Activated T-cell treated with anti-CD3 and anti-CD28 coated beads, Interleukin-2, amount 50 U/mL, for 72 hours (primary cell): ENCODE measurements around the gene FAM131A. TPM values are rescaled to one million over a fixed set of nuclear protein-coding genes. Genes with fewer than 3 reads are reported as not detected.

Source experiments
- ATAC-seq, 2 donors: fragments of 150-1000 bp; cut with Tn5 transposase; replicated peaks in 1 of 2; 2 replicates each; pipeline ENCODE4 v1.10.0; 2021; ENCODE audit warnings: moderate library complexity in 2 of 2, mild to moderate bottlenecking in 1 of 2
- DNase-seq, 2 donors: peaks; one replicate each; pipeline ENCODE4 v3.0.0; 2021 to 2022; ENCODE audit warnings: mixed read lengths in 1 of 2
- H3K27ac Mint-ChIP-seq: one replicate; pipeline ENCODE4 v1.8.0; 2022; ENCODE audit warnings: mild to moderate bottlenecking, moderate library complexity, mixed read lengths
- H3K27me3 Mint-ChIP-seq: one replicate; pipeline ENCODE4 v1.8.0; 2022; ENCODE audit warnings: low read depth, mixed read lengths
- H3K36me3 Mint-ChIP-seq, 2 donors: one replicate each; pipeline ENCODE4 v1.8.0; 2022; ENCODE audit warnings: mixed read lengths in 2 of 2, mild to moderate bottlenecking in 1 of 2; ENCODE audit not compliant: insufficient read depth in 2 of 2
- H3K4me1 Mint-ChIP-seq: one replicate; pipeline ENCODE4 v1.8.0; 2022; ENCODE audit warnings: low read depth, mixed read lengths
- H3K4me3 Mint-ChIP-seq, 2 donors: one replicate each; pipeline ENCODE4 v1.8.0; 2022; ENCODE audit warnings: mild to moderate bottlenecking in 2 of 2, mixed read lengths in 2 of 2, moderate library complexity in 2 of 2
- H3K9me3 Mint-ChIP-seq, 2 donors: one replicate each; pipeline ENCODE4 v1.8.0; 2022; ENCODE audit warnings: mixed read lengths in 2 of 2
- total RNA-seq, 2 donors: library from RNA; stranded (reverse); gene quantifications; one replicate each; pipeline ENCODE4 v1.2.3, GENCODE V29; 2022

The FAM131A gene
- total RNA-seq, 2 donors from 2014 or later = 6.6 to 7.6 TPM

DNA sequence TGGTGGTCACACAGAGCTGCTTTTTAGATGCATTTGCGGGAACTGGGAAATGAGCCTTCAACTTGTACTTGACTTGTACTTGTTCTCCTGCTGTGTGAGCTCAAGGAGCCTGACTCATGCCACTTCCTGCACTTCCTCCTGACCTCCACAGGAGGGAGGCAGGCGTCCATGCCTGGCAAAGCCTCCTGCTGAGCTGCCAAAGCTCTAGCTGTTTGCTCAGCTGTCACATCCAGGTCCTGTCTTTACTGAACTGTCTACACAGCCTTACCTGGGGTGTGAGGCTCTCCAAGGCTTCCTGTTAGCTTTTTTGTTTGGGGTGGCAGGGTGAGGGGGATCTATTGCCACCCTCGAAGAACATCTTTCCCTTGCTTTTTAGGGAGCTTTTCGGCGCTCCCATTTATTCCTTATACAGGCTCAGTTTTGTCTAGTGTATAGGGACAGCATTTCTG, 34.2 kb downstream of the FAM131A start:
- Mint-ChIP-seq H3K4me3 (no peak overlapping the region), H3K27ac (no peak overlapping the region), H3K4me1 (peaks cover 18% of the 10 kb centered on the region), H3K36me3 (peaks cover 6 to 19% of the 10 kb centered on the region in 2 donors), H3K27me3 (peaks cover 12% of the 10 kb centered on the region), H3K9me3 (no peaks in the 10 kb centered on the region)
- DNase-seq (peak; percentile 65), ATAC-seq (peak; percentile 86 to 88)

DNA sequence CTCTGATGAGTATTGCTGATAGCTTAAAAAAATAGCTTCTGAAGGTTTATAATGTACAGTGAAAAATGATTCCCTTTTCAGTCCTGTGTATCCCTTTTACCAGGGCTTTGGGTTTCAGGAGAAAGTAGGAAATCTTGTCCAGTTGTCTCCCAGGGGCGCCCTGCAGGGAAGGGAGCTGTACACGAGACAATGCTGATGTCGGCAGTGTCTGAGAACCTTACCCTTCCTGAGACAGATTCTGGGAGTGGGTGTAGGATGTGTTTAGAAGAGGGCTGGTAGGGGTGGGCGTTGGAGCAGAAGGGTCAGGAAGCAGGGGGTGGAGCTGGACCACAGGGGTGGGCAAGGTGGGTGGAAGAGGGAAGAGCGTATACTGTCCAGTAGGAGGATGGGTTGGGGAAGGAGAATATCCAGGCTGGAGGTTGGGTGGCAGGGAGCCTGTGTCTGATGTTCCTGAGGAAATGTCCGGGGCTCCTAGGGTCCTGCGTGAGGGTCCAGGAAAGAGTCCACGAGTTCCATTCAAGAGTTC, 35.0 kb downstream of the FAM131A start:
- no peak for ATAC-seq
- peaks cover 20% of the 10 kb centered on the region for H3K27me3 Mint-ChIP-seq
- H3K27ac Mint-ChIP-seq = no peak overlapping the region
- DNase-seq = no peak
- no peak overlapping the region for H3K4me3 Mint-ChIP-seq
- peaks cover 6 to 12% of the 10 kb centered on the region in 2 donors for H3K36me3 Mint-ChIP-seq
- H3K9me3 Mint-ChIP-seq = no peaks in the 10 kb centered on the region
- peaks cover 11% of the 10 kb centered on the region for H3K4me1 Mint-ChIP-seq

DNA sequence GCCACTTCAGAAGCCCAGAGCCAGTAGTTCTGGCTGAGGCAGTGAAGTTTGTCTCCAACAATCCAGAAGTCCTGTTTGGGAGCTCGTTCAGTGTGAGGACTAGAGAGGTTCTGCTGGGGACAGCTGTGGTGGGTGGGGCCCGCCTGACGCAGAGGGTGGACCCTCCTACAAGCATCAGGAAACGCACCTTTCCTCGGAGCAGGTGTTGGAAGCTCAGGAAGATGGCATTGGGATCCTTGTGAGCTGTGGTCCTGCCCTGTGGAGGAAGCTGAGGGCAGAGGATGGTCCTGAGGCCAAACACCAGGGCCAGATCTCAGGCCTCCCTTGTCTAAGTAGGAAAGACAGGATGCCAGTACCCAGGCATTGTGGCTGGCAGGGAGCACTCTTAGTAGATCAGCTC, 35.5 kb downstream of the FAM131A start:
- H3K4me3 Mint-ChIP-seq = no peak overlapping the region
- H3K27ac Mint-ChIP-seq = no peak overlapping the region

DNA sequence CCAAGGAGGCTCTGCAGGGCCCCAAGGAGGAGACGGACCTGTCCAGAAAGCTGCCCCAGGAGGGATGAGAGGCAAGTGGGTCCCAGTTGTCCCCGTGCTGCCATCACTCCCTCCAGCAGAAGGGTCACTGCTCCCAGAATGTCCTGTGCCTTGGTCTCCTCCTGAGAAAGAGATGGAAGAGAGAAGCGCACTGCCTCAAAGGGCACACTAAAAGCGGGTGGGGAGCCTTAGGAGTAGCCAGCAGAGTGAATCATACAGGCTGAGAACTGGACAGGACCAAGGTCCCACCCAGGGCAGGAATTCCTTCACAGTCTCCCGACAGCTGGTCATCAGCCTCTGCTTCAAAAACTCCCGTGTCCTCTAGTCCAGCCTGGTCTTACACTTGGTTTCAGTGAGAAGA, 36.0 kb downstream of the FAM131A start:
- peaks cover 11% of the 10 kb centered on the region for H3K4me1 Mint-ChIP-seq
- no peaks in the 10 kb centered on the region for H3K9me3 Mint-ChIP-seq
- no peak overlapping the region for H3K4me3 Mint-ChIP-seq
- peaks cover 30% of the 10 kb centered on the region for H3K27me3 Mint-ChIP-seq
- no peak for ATAC-seq
- no peak for DNase-seq
- H3K27ac Mint-ChIP-seq = no peak overlapping the region
- H3K36me3 Mint-ChIP-seq = peaks cover 3 to 4% of the 10 kb centered on the region in 2 donors

More for the DNA sequence above, 35.5 kb downstream of the FAM131A start:
- Mint-ChIP-seq H3K4me1 (peaks cover 11% of the 10 kb centered on the region), H3K9me3 (no peaks in the 10 kb centered on the region), H3K36me3 (peaks cover 4 to 7% of the 10 kb centered on the region in 2 donors), H3K27me3 (peaks cover 25% of the 10 kb centered on the region)
- DNase-seq (no peak), ATAC-seq (no peak)

DNA sequence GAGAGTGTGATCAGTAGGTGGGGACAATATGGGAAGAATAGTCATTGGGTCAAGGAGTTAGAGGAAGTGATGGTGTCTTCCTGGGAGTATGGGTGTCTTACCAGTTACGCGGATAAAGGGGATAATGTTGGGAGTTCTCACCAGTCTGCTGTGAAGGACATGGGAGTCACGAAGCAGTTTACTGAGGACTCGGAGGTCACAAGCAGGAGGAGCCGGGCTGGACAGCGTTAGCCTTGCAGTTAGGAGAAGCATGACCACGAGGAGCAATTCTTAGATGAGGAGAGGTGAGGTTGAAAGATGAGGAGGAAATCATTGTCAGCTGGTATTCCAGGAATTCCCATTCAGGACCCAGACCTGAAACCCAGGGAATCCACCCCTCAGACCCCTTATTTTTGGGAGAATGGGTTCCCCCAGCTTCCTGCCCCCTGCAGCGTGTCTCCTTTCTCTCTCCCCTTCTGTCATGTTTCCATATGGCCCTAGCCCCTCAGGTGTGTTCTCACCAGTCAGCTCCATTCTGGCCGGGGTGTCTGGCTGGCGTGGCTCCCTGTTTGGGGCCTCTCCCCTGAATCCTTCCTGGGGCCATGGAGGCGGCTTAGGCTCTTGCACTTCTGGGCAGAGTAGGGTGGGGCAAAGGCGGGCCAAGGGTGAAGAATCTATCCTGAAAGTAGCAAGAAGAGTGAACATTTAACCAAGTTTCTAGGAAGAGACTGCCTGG, 38.5 kb downstream of the FAM131A start:
- Mint-ChIP-seq H3K4me3 (no peak overlapping the region), H3K36me3 (peaks cover 0 to 4% of the 10 kb centered on the region in 2 donors), H3K27me3 (peaks cover 42% of the 10 kb centered on the region), H3K9me3 (no peaks in the 10 kb centered on the region), H3K27ac (no peak overlapping the region), H3K4me1 (peaks cover 11% of the 10 kb centered on the region)
- DNase-seq = no peak
- ATAC-seq = no peak

DNA sequence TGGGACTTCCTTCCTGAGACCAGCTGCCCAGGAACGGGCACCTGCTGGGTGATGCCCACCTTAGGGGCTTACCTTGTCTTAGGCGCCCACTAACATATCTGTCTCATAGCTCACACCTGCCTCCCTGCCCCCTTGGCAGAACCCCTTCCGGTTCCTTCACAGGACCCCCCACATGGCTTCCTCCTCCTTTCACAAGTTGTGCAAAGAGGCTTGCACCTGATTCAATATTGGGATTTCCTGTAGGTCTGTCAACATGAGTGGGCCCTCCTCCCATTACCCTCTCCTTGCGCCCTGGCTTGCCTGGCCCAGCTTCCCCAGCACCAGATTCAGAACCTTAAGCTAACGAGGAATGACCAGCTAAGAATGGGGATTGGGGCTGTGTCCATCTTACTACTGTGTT, 40.0 kb downstream of the FAM131A start:
- peaks cover 43% of the 10 kb centered on the region for H3K27me3 Mint-ChIP-seq
- H3K36me3 Mint-ChIP-seq = peaks cover 0 to 4% of the 10 kb centered on the region in 2 donors
- H3K4me3 Mint-ChIP-seq = no peak overlapping the region
- DNase-seq (no peak), ATAC-seq (no peak)
- no peaks in the 10 kb centered on the region for H3K4me1 Mint-ChIP-seq
- H3K9me3 Mint-ChIP-seq = no peaks in the 10 kb centered on the region
- no peak overlapping the region for H3K27ac Mint-ChIP-seq

DNA sequence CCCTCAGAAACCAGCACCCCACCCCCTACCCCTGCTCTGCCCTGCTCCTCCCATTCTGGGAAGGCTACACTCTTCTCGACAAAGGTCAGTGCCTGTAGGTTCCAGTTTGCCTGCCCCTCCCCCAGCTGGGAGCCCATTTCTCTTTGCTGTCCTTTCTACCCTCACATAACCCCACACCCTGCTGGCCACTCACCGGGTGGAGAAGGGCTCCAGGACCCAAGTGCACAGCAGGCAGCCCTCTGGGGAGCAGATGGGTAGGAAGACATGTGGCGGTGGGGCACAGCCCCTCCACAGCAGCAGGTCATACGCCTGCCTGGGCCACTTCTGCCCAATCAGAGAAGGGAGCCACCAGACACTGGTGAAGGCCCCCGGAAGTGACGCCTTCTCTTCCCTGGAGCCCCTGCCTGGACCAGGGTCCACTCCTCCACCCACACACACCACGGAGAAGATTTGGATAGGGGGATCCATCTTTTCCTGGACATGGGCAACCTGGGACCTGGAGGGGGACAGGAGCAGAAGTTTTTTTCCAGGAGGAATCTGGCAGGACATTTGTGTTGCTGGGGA, 40.6 kb downstream of the FAM131A start, which contains the start of gene THPO:
Gene THPO (minus strand): TSS at position 326 of the 564 bp plus-strand sequence. CDS start 1,948 bp downstream, outside the sequence.
- Mint-ChIP-seq H3K4me3 (peak within 1 kb of the TSS in 1 of 2 donors; percentile 74), H3K27ac (no peak within 1 kb of the TSS), H3K36me3 (peaks cover 0 to 4% of the 10 kb centered on the region in 2 donors), H3K4me1 (no peaks in the 10 kb centered on the region), H3K9me3 (no peaks in the 10 kb centered on the region), H3K27me3 (peaks cover 49% of the 10 kb centered on the region)
- no peak for DNase-seq
- no peak for ATAC-seq

- no peak for DNase-seq
- Mint-ChIP-seq H3K27ac (no peak overlapping the region), H3K4me1 (no peaks in the 10 kb centered on the region), H3K4me3 (peak overlapping the region; percentile 56 to 74), H3K9me3 (no peaks in the 10 kb centered on the region), H3K27me3 (peaks cover 51% of the 10 kb centered on the region), H3K36me3 (peaks cover 0 to 4% of the 10 kb centered on the region in 2 donors)
- no peak for ATAC-seq
These were observed 41.4 kb downstream of the FAM131A start for GRCh38 chr3:184378651-184379357.

DNA sequence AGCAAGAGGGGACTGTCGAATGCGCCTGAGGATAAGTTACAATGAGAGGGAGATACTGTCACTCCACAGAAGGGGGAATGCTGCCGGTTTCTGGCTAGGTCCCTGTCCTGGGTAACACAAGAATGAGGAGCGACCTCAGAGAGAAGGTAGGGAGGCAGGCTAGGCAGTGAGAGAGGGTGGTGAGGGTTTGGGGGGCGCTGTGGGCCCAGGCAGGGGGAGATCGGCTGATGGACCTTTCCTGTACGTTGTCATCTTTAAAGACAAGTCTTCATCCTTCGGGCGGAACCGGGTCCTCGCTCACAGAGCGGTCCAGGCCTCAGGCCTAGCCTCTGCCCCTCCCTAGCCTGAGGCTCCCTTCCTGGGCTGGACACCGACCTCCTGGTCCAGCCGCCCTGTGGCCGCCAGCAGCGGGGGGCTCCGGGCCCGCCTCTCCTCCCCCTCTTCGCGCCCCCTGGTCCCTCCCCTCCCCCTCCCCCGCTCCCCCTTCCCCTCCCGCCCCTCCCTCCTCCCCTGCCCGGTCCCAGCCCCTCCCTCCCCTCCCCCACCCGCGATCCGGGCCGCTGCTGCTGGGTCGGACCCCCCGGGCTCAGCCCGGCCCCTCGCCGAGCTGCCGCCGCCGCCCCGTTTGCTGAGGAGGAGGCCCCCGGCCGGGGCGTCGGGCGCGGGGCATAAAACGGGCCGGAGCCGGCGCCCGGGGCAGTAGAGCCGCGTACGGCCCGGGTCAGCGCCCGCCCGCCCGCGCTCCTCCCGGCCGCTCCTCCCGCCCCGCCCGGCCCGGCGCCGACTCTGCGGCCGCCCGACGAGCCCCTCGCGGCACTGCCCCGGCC, 42.2 kb downstream of the FAM131A start, which contains the start of gene CHRD:
Gene CHRD (plus strand): TSS at position 697 of the 827 bp plus-strand sequence. CDS start 265 bp downstream, outside the sequence.
- H3K27ac Mint-ChIP-seq = no peak within 1 kb of the TSS
- no peaks in the 10 kb centered on the region for H3K9me3 Mint-ChIP-seq
- DNase-seq (no peak), ATAC-seq (peak in 1 of 2 donors; percentile 38)
- H3K27me3 Mint-ChIP-seq = peaks cover 58% of the 10 kb centered on the region
- H3K4me1 Mint-ChIP-seq = no peaks in the 10 kb centered on the region
- peak within 1 kb of the TSS; percentile 71 to 74 for H3K4me3 Mint-ChIP-seq
- H3K36me3 Mint-ChIP-seq = peaks cover 0 to 4% of the 10 kb centered on the region in 2 donors

DNA sequence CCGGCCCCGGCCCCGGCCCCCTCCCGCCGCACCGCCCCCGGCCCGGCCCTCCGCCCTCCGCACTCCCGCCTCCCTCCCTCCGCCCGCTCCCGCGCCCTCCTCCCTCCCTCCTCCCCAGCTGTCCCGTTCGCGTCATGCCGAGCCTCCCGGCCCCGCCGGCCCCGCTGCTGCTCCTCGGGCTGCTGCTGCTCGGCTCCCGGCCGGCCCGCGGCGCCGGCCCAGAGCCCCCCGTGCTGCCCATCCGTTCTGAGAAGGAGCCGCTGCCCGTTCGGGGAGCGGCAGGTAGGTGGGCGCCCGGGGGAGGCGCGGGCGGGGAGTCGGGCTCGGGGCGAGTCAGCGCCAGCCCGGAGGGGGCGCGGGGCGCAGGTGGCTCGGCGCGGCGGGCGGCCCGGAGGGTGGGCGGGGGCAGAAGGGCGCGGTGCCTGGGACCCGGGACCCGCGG, 42.8 kb downstream of the FAM131A start:
- H3K9me3 Mint-ChIP-seq = no peaks in the 10 kb centered on the region
- H3K4me3 Mint-ChIP-seq = no peak overlapping the region
- H3K36me3 Mint-ChIP-seq = peaks cover 0 to 4% of the 10 kb centered on the region in 2 donors
- peaks cover 58% of the 10 kb centered on the region for H3K27me3 Mint-ChIP-seq
- ATAC-seq (peak; percentile 61 to 66), DNase-seq (peak; percentile 41 to 49)
- H3K27ac Mint-ChIP-seq = no peak overlapping the region
- H3K4me1 Mint-ChIP-seq = no peaks in the 10 kb centered on the region

GRCh38 chr3:184380627-184381260, 43.3 kb downstream of the FAM131A start:
- H3K36me3 Mint-ChIP-seq = peaks cover 0 to 4% of the 10 kb centered on the region in 2 donors
- DNase-seq (peak in 1 of 2 donors; percentile 27), ATAC-seq (peak; percentile 55 to 64)
- H3K27me3 Mint-ChIP-seq = peaks cover 53% of the 10 kb centered on the region
- no peak overlapping the region for H3K27ac Mint-ChIP-seq
- H3K4me1 Mint-ChIP-seq = no peaks in the 10 kb centered on the region
- peak overlapping the region; percentile 71 to 73 for H3K4me3 Mint-ChIP-seq
- H3K9me3 Mint-ChIP-seq = no peaks in the 10 kb centered on the region
